Activated B cell treated with CpG ODN at 0.5 μM for 24 hours (primary cell): ENCODE measurements around the gene UCMA. TPM values are rescaled to one million over a fixed set of nuclear protein-coding genes. Genes with fewer than 3 reads are reported as not detected.

Experiments
- ATAC-seq: fragments of 200-7000 bp; cut with Tn5 transposase; one replicate; pipeline ENCODE4 v1.10.0; 2021; ENCODE audit warnings: low read depth, mild to moderate bottlenecking, moderate library complexity
- CTCF ChIA-PET: fragments of 350-600 bp; sonication (Branson Sonifier 250); formaldehyde crosslinking; loops from one replicate; lab custom pipeline; 2021; ENCODE audit warnings: antibody characterized with exemption; lab: Charles Lee
- POLR2A ChIA-PET: fragments of 350-600 bp; sonication (Branson Sonifier 250); formaldehyde crosslinking; loops from one replicate; lab custom pipeline; 2021; ENCODE audit warnings: antibody characterized with exemption; lab: Charles Lee
- DNase-seq: peaks from one replicate; pipeline ENCODE4 v3.0.0; 2022
- H3K27ac Mint-ChIP-seq: one replicate; pipeline ENCODE4 v1.8.0; 2020; ENCODE audit warnings: mixed read lengths
- H3K27me3 Mint-ChIP-seq: one replicate; pipeline ENCODE4 v1.8.0; 2021; ENCODE audit warnings: mixed read lengths
- H3K36me3 Mint-ChIP-seq: one replicate; pipeline ENCODE4 v1.8.0; 2021; ENCODE audit warnings: low read depth, mixed read lengths
- H3K4me1 Mint-ChIP-seq: one replicate; pipeline ENCODE4 v1.8.0; 2021; ENCODE audit warnings: mixed read lengths
- H3K4me3 Mint-ChIP-seq: one replicate; pipeline ENCODE4 v1.8.0; 2020; ENCODE audit warnings: mild to moderate bottlenecking, mixed read lengths
- H3K9me3 Mint-ChIP-seq: one replicate; pipeline ENCODE4 v1.8.0; 2020; ENCODE audit warnings: mixed read lengths
- intact Hi-C: fragments of 100-400 bp; cut with micrococcal nuclease; formaldehyde crosslinking; loops from one replicate; pipeline ENCODE4 v1.15.1; 2024
- total RNA-seq: library from RNA; stranded (reverse); gene quantifications from 2 replicates; pipeline ENCODE4 v1.2.3, GENCODE V29; 2022
- TF ChIP-seq, protein P1 (sequence below): fragments of 200-600 bp; IDR thresholded peaks from one replicate; pipeline ENCODE4 v1.8.0; 2022; ENCODE audit warnings: antibody characterized with exemption, mild to moderate bottlenecking

UCMA gene
- total RNA-seq, 1 donor from 2014 or later, result not detected

DNA sequence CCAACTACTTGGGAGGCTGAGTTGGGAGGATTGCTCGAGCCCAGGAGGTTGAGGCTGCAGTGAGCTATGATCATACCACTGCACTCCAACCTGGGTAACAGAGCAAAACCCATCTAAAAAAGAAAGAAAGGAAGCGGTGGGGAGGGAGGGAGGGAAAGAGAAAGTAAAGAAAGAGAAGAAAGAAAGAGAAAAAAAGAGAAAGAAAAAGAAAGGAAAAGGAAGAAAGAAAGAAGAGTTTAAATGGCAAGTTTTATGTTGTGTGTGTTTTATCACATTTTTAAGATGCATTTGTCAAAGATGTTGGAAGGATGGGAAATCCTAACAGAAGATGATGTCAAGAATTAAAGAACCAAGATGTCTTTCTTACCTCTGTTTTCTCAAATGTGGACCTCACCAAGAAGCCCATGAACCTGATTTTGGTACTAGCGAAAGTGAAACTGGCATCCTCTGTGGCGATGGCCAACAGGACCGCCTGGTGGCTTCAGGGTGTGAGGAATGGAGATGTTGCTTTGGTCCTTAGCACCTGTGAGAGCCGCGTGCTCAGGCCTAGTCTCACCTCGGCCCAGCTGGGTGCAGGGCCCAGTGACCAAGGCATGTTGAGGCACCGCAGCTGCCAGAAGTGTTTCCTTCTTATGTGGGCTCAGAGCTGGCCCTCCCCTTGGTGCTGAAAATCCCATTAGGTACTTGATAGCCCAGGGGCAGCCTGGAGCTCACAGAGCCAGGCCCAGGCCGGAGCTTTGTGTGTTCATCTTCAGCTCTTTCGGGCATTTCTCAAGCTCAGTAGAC, 9.8 kb downstream of the UCMA start:
- TF ChIP-seq, protein P1, sequence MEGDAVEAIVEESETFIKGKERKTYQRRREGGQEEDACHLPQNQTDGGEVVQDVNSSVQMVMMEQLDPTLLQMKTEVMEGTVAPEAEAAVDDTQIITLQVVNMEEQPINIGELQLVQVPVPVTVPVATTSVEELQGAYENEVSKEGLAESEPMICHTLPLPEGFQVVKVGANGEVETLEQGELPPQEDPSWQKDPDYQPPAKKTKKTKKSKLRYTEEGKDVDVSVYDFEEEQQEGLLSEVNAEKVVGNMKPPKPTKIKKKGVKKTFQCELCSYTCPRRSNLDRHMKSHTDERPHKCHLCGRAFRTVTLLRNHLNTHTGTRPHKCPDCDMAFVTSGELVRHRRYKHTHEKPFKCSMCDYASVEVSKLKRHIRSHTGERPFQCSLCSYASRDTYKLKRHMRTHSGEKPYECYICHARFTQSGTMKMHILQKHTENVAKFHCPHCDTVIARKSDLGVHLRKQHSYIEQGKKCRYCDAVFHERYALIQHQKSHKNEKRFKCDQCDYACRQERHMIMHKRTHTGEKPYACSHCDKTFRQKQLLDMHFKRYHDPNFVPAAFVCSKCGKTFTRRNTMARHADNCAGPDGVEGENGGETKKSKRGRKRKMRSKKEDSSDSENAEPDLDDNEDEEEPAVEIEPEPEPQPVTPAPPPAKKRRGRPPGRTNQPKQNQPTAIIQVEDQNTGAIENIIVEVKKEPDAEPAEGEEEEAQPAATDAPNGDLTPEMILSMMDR, result no peak
- no peaks in the 10 kb centered on the region for H3K9me3 Mint-ChIP-seq
- intact Hi-C loops, result no loop called here
- no peak for DNase-seq
- ChIA-PET CTCF (no interaction called here), POLR2A (no interaction called here)
- ATAC-seq, result no peak
- no peak overlapping the region for H3K4me3 Mint-ChIP-seq
- H3K27ac Mint-ChIP-seq, result no peak overlapping the region
- H3K36me3 Mint-ChIP-seq, result no peaks in the 10 kb centered on the region
- H3K4me1 Mint-ChIP-seq, result no peaks in the 10 kb centered on the region
- no peaks in the 10 kb centered on the region for H3K27me3 Mint-ChIP-seq

DNA sequence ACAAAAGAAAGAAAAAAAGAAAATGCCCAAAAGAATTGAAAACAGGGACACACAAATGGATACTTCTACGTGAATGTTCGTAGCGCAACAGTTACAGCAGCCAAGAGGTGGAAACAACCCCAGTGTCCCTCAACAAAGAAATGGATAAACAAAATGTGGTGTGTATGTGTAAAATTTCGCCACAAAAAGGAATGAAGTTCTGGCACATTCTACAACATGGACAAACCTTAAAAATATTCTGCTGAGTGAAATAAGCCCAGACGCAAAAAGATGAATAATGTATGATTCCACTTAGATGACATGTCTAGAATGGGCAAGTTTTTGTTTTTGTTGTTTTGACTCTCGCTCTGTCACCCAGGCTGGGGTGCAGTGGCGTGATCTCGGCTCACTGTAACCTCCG, 10.9 kb downstream of the UCMA start:
- no peak for ATAC-seq
- H3K4me1 Mint-ChIP-seq, result no peaks in the 10 kb centered on the region
- intact Hi-C loops, result no loop called here
- no peaks in the 10 kb centered on the region for H3K9me3 Mint-ChIP-seq
- H3K27me3 Mint-ChIP-seq, result no peaks in the 10 kb centered on the region
- ChIA-PET POLR2A (no interaction called here), CTCF (no interaction called here)
- no peaks in the 10 kb centered on the region for H3K36me3 Mint-ChIP-seq
- H3K4me3 Mint-ChIP-seq, result no peak overlapping the region
- no peak overlapping the region for H3K27ac Mint-ChIP-seq
- no peak for DNase-seq
- TF ChIP-seq, protein P1, result no peak

DNA sequence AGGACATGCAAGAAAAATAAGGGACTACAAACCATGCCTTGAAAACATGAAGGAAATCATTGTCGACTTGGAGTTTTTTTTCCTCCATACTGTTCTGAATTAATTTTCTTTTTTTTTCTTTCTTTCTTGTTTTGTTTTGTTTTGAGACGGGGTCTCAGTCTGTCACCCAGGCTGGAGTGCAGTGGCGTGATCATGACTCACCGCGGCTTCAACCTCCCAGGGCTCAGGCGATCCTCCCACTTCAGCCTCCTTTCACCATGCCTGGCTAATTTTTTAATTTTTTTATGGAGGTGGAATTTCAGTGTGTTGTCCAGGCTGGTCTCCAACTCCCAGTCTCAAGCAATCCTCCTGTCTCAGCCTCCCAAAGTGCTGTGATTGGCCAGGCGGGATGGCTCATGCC, 11.6 kb downstream of the UCMA start:
- no peaks in the 10 kb centered on the region for H3K9me3 Mint-ChIP-seq
- H3K36me3 Mint-ChIP-seq, result no peaks in the 10 kb centered on the region
- H3K27ac Mint-ChIP-seq, result no peak overlapping the region
- DNase-seq, result no peak
- no peaks in the 10 kb centered on the region for H3K27me3 Mint-ChIP-seq
- no peak for ATAC-seq
- intact Hi-C loops, result no loop called here
- ChIA-PET CTCF (no interaction called here), POLR2A (no interaction called here)
- TF ChIP-seq, protein P1, result no peak
- no peak overlapping the region for H3K4me3 Mint-ChIP-seq
- H3K4me1 Mint-ChIP-seq, result no peaks in the 10 kb centered on the region

DNA sequence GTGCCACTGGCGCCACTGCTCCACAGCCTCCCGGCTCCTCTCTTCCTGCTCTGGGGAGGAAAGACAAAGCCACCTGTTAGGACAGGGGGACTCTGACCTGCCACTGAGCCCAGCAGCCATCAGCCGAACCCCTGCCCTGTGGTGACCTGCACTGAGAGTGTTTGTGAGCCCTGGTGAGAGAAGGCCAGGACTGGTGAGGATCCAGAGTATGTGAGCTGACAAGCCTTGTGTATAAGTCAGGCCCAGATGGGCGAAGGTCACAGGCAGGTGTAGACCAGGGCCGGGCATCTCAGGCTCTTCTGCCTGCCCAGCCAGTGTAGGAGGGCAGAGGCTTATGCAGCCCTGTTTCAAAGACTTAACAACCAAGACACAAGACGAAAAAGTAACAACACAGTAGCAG, 12.0 kb downstream of the UCMA start:
- ATAC-seq, result no peak
- Mint-ChIP-seq H3K4me3 (no peak overlapping the region), H3K27me3 (no peaks in the 10 kb centered on the region), H3K9me3 (no peaks in the 10 kb centered on the region), H3K27ac (no peak overlapping the region), H3K4me1 (no peaks in the 10 kb centered on the region), H3K36me3 (no peaks in the 10 kb centered on the region)
- TF ChIP-seq, protein P1, result no peak
- ChIA-PET POLR2A (no interaction called here), CTCF (no interaction called here)
- DNase-seq, result no peak
- intact Hi-C loops, result no loop called here

DNA sequence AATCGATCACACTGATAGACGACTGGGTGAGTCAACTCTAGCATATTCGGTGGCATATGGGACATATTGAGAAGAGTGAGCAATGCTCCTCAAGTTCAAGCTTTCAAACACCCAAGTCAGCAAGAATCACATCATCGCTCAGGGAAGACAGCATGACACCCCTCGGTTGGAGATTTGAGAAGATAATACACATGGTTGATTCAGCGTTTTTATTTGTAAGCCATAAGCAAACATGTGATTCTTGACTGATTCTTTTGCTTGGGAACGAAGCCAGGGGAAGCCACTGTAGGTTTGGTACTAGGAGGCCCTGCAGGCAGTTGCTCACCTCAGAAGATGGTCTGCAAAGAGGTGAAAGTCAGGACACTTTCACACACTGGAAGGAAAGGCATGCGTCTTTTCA, 12.6 kb downstream of the UCMA start:
- intact Hi-C loops, result no loop called here
- no peak for DNase-seq
- Mint-ChIP-seq H3K4me3 (no peak overlapping the region), H3K4me1 (no peaks in the 10 kb centered on the region), H3K36me3 (no peaks in the 10 kb centered on the region), H3K9me3 (no peaks in the 10 kb centered on the region), H3K27me3 (no peaks in the 10 kb centered on the region), H3K27ac (no peak overlapping the region)
- ATAC-seq, result no peak
- ChIA-PET CTCF (no interaction called here), POLR2A (interaction anchor here (0.6 kb wide), 1 partner anchor 786 kb away, joined by 8 read pairs; no protein-coding TSS in a partner anchor)
- TF ChIP-seq, protein P1, result no peak
